Breast epithelium (tissue), 3 donors: Measurements from ENCODE around the gene LILRB2.
"Not testable (repeated sequence)": the region's sequence is repeated elsewhere in the genome, so short reads cannot be mapped to it uniquely, and the experiment has no call there.

Experiments
- CTCF ChIP-seq, 3 donors: fragments of 450-650 bp; IDR thresholded peaks; one replicate each; pipeline ENCODE4 v1.5.1; 2016 to 2017; ENCODE audit warnings: antibody characterized with exemption in 3 of 3, mild to moderate bottlenecking in 3 of 3, moderate library complexity in 3 of 3
- POLR2A ChIP-seq: fragments of 450-650 bp; IDR thresholded peaks from one replicate; pipeline ENCODE4 v1.6.1; 2016; ENCODE audit warnings: antibody characterized with exemption, mild to moderate bottlenecking, moderate library complexity

- not testable (repeated sequence) for TF ChIP-seq CTCF (IDR thresholded peaks at IDR 0.05); POLR2A
Measured at GRCh38 chr19:54239491-54240371, 41.2 kb downstream of the LILRB2 start.
